ENCODE results near the gene ETHE1.

ETHE1 gene

DNA sequence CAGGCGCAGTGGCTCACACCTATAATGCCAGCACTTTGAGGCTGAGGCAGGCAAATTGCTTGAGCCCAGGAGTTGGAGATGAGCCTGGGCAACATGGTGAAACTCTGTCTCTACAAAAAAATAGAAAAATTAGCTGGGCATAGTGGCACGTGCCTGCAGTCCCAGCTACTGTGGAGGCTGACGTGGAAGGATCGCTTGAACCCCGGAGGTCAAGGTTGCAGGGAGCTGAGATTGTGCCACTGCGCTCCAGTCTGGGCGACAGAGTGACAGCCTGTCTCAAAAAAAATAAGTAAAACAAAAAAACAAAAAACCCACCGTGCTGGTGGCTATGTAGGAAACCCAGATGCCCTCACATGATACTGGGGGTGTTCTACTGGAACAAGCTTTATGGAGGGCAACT, 38.8 kb downstream of the ETHE1 start:
- DNase-seq: no peak

DNA sequence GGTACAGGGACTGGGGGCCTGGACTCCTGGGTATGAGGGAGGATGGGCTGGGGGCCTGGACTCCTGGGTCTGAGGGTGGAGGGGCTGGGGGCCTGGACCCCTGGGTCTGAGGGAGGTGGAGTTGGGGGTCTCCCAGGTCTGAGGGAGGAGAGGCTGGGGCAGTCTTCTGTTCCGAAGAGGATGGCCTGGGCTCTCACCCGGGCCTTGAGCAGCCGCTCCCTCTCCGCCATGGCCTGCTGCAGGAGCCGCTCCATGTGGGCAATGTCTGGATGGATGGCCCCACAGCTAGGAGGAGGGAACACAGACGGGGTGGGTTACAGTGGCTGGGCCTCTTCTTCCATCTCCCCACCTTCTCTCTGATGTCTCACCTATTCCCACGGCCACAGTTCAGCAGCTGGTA, 40.6 kb downstream of the ETHE1 start:
- no peak for DNase-seq

DNA sequence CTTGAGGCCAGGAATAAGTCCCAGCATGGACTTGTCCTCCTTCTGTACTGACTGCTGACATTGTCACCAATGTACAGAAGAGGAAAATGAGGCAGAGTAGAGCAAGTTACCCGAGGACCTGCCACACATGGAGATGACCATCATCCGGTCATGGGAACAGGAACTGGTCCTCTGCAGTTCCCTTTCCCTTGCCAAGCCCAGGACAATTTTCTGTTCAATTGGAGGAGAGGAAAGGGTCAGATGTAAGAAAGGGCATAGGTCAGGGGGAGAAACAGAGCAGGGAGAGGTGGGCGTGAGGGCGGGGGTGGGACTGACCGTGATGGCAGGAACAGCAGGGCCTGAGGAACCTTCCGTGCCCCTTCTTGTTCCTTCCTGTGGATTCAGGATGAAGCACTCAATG, 41.0 kb downstream of the ETHE1 start:
- DNase-seq: no peak

DNA sequence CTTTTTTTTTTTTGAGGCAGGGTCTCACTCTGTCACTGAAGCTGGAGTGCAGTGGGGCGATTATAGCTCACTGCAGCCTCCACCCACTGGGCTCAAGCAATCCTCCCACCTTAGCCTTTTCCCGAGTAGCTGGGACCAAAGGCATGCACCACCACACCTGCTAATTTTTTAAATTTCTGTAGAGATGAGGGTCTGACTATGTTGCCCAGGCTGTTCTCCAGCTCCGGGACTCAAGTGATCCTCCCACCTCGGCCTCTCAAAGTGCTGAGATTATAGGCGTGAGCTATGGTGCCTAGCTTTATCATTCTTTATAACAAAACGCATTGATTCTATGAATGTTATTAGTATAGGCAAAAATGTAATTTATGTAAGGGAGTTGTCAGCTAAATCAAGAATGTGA, 43.7 kb downstream of the ETHE1 start:
- no peak for DNase-seq

DNA sequence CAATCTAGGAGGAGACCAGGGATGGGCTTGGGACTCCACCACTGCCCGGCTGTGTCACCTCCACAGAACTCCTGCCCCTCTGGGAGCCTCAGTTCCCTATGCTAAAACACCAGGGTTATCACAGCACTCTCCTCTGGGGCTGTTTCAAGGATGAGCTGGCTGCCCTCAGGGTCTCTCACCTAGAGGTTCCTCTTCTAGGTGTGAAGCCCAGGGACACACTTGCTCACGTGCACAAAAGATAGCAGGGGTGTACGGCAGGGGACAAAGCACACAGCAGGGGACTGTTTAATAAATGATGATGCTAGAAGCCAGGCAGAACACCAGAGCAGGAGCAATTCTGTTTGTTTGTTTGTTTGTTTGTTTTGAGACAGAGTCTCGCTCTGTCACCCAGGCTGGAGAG, 44.8 kb downstream of the ETHE1 start:
- DNase-seq: no peak

DNA sequence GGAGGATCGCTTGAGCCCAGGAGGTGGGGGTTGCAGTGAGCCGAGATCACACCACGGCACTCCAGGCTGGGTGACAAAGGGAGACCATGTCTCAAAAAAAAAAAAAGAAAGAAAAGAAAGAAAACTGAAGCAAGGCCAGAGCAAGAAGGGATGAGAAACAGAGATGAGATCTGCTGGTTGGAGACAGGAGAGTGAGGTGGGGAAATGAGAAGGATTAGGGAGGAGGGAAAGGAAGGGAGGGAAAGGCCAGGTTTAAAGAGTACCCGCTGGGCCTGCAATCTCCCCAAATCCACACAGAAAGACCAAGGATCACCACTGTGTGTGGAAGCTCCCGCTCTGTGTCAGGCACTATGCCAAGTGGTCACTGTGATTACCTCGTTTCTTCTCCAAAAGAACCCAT, 45.3 kb downstream of the ETHE1 start:
- DNase-seq: no peak

DNA sequence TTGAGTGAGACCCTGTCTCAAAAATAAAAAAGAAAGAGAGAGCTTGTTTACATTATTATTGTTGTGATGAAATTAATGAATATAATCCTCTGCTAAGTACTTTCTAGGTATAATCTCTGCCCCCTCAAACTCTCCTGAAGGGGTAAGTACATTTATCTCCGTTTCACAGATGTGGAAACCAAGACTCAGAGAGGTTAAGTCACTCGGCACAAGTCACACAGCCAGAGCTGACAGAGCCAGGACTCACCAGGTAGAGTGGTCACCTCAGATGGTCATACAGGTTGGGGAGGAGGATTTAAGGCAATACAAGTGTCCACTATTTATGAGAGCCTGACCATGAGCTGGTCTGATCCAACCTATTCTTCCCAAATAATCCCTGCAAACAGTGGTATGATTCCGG, 46.4 kb downstream of the ETHE1 start:
- no peak for DNase-seq

DNA sequence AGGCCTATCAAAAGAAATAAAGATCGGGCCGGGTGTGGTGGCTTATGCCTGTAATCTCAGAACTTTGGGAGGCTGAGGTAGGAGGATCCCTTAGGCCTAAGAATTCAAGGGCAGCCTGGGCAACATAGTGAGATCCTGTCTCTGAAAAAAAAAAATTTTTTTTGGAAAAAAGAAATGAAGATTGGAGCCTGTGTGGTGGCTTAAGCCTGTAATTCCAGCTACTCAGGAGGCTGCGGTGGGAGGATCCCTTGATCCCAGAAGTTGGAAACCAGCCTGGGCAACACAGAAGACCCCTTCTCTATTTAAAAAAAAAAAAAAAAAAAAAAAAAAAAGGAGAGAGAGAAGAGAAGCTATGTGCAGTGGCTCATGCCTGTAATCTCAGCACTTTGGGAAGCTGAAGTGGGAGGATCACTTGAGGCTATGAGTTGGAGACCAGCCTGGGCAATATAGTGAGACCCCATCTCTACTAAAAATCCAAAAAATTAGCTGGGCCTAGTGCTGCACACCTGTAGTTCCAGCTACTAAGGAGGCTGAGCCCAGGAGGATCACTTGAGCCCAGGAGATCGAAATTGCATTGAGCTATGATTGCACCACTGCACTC, 46.9 kb downstream of the ETHE1 start:
- DNase-seq: no peak

DNA sequence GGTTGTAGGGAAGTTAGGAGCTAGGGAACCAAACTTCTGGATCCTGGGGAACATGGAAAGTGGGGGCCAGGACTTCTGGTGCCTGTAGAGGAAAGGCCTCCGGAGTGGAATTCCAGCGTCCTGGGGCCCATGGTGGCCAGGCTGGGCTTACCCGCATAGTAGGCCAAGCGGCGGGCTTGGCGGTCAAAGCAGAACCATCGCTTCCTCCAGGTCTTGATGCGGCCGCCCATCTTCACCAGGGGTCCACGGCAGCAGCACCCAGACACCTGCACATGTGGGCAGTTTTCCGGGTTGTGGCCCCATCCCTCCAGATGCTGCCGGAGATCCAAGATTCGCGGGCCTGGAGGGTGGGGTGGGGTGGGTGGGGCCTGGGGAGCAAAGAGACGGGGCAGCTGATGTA, 47.8 kb downstream of the ETHE1 start:
- DNase-seq: no peak

DNA sequence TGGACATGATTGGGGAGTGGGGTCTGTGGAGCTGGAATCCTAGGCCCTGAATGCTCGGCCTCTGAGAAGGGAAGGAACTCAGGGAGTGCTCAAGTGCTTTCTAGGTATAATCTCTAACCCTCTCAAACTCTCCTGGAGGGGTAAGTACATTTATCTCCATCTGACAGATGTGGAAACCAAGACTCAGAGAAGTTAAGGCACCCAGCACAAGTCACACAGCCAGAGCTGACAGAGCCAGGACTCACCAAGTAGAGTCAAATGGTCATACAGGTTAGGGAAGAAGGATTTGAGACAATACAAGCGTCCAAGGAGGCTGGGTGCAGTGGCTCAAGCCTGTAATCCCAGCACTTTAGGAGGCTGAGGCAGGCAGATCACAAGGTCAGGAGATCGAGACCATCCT, 48.7 kb downstream of the ETHE1 start:
- no peak for DNase-seq

DNA sequence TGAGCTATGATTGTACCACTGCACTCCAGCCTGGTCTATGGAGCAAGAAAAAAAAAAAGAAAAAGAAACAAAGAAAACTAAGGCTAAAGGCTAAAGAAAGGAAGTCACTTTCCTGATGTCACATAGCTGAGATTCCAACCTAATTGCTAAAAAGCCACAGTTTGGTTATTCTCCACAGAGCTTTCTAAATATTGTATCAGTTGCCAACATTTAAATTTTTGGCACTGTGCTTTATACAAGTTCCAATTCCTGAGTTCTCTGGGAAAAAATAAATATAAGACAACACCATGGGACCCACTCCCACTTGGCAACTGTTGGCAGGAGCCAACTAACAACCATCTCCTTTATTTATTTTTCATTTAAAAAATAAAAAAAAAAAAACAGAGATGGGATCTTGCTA, 50.4 kb downstream of the ETHE1 start:
- peak; percentile 88 for DNase-seq

DNA sequence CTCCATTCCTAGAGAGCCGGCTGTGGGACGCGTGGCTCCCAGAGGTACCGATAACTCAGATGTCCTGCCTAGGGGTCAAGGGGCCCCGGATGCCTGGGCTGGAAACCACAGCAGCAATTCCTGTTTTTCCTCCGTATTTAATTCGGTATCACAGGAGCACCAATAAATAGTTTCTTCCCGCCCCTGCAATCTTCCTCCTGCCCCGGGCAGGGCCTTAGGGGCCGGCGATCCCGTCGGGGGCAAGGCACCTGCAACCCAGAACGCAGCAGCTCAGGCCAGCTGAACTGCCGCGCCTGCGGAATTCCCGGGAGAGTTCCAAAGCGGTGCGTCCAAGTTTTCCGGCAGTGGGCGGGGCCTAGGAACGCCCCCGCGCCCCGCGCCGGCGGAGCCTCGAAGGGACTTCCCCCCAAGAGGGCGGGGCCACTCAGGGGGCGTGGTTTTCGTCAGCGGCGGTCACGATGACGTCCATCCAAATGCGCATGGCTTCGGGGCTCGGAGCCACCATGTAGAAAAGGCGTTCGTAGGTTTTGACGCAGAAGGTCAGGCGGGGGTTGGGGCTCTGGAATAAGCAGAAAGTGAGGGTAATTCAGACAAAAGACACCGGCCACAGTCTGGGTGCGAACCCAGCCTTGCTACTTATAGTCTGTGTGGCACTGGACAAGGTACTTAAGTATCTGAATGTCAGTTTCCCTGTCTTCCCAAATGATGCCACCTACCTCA, 51.9 kb downstream of the ETHE1 start:
- peak; percentile 90 for DNase-seq

DNA sequence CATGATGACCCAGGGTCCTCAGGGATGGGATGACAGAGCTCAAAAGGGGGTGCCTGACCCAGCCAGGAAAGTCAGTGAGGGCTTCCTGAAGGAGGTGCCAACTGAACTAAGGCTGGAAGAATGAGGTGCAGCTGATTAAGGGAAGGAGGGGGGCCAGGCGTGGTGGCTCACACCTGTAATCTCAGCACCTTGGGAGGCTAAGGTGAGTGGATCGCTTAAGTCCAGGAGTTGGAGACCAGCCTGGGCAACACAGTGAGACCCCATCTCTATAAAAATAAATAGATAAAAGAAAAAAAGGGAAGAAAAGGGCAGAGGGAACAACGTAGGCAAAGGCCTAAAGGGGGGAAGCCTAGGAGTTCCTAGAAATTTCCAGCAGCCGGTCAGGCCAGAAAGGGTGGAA, 52.5 kb downstream of the ETHE1 start:
- no peak for DNase-seq

DNA sequence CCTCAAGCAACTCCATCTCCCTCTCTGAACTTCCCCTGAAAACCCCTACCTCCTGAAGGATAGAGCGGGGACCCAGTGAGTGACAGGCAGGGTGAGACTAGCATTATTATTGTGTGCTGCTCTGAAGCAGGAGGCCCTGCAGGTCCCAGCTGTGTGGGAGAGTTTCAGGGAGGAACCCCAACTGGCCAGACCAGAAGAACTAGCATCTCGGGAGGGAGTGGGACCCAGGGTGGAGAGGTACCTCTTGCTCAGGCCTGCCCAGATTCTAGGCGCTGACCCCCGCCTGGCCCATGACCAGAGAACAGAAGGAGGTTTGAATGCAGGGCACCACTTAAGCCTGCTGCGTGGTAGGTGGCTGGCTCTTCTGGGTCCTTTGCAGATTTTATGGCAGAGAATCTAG, 55.9 kb downstream of the ETHE1 start:
- no peak for DNase-seq

DNA sequence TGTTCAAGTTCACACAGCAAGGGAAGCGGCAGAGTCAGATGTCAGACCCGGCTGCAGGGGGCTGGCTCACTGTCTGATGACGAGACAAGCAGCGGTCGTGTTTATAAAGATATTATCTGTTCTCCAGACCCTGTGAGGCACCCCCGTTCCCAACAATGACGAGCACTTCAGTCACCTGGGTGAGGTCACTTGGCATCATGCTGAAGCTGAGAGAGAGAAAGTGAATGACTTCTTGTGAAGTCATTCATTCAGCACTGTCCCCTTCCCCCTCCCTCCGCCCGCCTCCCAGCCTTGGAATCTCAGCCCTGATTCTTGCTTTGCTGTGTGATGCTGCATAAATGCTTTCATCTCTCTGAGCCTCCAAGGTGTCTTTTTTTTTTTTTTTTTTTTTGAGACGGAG, 56.7 kb downstream of the ETHE1 start:
- DNase-seq: peak; percentile 55

DNA sequence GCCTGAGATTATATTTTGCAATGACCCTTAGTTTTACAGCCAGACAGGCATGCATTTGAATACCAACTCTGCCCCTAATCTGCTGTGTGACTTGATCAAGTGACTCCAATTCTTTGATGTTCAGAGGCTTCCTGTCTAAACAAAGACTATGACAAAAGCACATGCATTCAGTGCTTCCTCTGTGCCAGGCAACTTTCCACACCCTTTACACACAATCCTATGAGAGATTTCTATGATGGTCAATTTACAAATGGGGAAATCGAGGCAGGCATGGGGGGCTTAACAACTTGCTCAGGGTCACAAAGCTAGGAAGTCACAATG, 57.9 kb downstream of the ETHE1 start:
- no peak for DNase-seq

DNA sequence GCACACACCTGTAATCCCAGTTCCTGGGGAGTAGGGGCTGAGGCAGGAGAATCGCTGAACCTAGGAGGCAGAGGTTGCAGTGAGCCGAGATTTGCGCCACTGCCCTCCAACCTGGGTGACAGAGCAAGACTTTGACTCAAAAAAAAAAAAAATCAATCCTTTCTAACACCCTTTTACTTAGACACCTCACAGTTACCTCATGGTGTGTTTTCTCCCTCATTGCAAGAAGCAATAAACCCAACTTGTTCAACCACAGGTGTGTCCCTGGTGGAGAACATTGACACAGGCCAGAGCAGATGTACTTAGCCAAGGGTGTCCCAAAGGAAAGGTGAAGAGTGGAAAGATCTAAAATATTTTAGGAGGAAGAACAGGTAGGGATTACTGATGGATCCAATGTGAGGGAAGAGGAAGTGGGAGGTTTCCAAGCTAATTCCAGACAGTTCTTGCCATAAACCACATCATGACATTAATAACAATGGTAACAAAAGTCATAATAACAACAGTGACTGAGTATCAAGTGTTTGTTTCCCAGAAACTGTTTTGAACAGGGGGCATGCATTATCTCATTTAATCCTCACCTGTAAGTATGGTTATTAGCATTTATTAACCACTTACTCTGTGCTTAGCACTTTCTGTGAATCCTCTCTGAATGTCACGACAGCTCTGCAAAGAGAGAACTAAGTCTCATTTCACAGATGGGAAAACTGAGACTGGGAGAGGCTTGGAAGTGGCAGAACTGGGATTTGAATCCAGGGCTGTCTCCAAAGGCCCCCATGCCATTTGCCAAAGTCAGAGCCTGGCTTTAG, 58.4 kb downstream of the ETHE1 start:
- DNase-seq: no peak

DNA sequence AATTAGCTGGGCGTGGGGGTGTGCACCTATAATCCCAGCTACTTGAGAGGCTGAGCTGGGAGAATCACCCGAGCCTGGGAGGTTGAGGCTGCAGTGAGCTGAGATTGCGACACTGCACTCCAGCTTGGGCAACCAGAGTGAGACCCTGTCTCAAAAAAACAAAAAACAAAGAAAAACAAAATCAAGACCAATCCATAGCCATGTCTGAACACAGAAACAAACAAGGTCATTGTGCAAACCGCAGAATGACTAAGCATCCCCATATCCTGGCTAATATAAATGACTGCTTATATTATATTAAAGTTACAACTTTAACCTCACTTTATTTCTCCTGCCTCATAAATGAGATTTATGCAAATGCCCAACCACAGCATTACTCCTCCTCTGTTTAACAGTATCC, 59.3 kb downstream of the ETHE1 start:
- DNase-seq: no peak

DNA sequence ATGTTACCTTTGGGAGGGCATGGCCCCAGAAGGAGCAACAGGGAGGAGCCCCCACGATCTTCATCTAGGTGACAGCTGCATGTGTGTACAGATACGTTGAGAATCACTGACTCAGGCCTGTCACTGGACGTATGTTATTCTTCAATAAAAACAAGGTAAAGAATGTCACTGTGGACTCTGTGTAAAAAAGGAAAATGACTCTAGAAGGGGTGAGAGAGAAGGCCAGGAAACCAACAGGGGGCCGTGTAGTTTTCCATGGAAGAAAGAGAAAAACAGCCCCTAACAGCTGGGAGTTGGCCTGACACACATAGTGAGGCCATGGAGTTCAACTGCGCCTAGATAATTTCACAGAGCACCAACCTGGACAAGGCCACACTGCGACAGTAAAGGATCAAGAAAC, 59.7 kb downstream of the ETHE1 start:
- DNase-seq: no peak

DNA sequence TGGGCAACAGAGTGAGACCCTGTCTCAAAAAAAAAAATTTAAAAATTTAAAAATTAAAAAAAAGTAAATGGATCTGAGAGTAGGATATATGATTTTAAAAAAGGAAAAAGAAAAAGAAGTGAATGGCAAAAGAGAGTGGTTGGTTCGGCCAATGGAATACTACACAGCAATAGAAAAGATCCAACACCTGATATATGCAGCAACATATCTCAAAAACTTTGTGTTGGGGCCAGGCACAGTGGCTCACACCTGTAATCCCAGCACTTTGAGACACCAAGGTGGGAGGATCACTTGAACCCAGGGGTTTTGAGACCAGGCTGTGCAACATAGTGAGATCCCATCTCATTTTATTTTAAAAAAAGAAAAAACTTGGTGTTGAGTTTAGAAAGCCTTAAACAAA, 60.2 kb downstream of the ETHE1 start:
- no peak for DNase-seq

DNA sequence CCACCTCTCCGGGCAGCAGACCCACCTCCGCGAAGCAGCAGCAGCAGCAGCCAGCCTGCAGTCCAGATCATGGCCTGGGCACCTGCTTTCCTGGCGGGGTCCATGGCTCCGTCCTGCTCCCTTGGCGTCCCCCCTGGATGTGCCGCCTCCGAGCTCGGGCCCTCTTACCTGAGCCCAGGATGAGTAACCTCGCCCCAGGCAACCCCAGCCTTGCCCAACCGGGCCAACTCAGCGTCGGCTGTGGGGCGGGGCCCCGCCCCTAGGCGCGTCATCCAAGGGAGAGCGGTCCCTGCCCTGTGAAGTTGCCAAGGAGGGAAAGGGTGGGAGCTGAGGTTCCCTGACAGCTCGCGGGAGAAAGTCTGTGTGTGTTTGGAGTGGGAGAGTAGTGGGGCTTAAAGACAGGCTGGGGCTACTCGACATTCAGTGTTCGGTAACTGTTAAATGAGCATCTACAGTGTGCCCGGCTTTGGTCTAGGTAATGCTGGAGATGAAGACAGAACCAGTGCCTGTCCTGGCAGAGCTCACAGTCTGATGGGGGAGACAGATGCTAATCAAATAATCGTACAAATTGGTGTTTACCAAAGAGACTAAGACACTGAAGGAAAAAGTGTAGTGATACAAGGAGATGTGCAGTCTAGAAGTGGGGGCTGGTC, 61.4 kb downstream of the ETHE1 start, which contains the start of gene LYPD3:
LYPD3 (minus strand) TSS at position 141 of the 653 bp plus-strand sequence; CDS start at position 104, 37 bp downstream.
- peak; percentile 20 for DNase-seq

DNA sequence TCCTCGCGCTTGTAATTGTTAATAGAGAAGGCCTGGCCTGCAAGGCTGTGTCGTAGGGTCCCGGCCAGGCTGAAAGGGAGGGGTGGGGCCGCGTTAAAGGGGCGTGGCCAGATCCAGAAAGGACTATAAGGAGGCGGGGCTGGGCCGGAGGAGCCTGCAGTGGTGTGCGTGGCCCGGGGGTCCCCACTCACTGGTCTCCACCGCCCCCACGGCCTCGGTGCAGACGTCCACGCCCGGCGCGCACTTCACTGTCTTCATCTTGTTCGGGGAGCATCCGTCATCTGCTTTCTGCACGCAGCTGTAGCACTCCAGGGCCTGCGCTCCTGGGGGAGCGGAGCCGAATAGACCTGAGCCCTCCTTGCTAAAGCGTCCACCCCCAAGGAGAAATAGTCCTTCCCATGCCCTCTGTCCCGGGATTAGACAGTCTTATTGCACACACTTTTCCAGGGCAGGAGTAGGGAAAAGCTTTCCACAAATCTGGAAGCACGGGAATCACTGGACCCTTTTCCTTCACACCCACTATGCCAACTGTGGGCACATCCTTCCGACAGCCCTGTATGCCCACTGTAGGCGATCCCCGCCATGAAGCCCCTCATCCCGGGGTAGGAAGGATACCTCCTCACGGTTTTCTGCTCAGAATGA, 62.7 kb downstream of the ETHE1 start:
- DNase-seq: no peak

All from fibroblast of skin of right biceps (primary cell).